Uterus (tissue), 2 donors: Measurements from ENCODE around the gene CSNK2A2.

Experiments
- CTCF ChIP-seq, 4 experiments: fragments of 200-600 bp in 2 of 4; fragments of 450-650 bp in 2 of 4; sonication (generic) in 2 of 4; IDR thresholded peaks; one replicate each; pipeline ENCODE4 v1.5.1; 2016 to 2019; ENCODE audit warnings: antibody characterized with exemption in 4 of 4, mild to moderate bottlenecking in 2 of 4, moderate library complexity in 1 of 4
- POLR2A ChIP-seq, 2 donors: fragments of 450-650 bp; IDR thresholded peaks; one replicate each; pipeline ENCODE4 v1.6.1; 2016; ENCODE audit warnings: antibody characterized with exemption in 2 of 2, mild to moderate bottlenecking in 1 of 2, moderate library complexity in 1 of 2

GRCh38 chr16:58176608-58177352, 21.1 kb downstream of the CSNK2A2 start:
- TF ChIP-seq CTCF (IDR thresholded peaks at IDR 0.05), result no peak
- no peak for TF ChIP-seq POLR2A (IDR thresholded peaks at IDR 0.05)
